Mesothelial cell of epicardium (in vitro differentiated cells): ENCODE results near the gene IL2RA. TPM values are rescaled to one million over a fixed set of nuclear protein-coding genes. Genes with fewer than 3 reads are reported as not detected.
"Not testable (repeated sequence)": the region's sequence is repeated elsewhere in the genome, so short reads cannot be mapped to it uniquely, and the experiment has no call there.

ENCODE experiments used
- DNase-seq, 2 experiments: peaks; one replicate each; pipeline ENCODE4 v3.0.0; 2021; ENCODE audit warnings: low spot score in 2 of 2; ENCODE audit not compliant: unreplicated experiment in 2 of 2
- H3K27ac Mint-ChIP-seq: 2 replicates; pipeline ENCODE4 v1.8.0; 2021; ENCODE audit warnings: mixed read lengths
- H3K27me3 Mint-ChIP-seq: 2 replicates; pipeline ENCODE4 v1.8.0; 2021; ENCODE audit warnings: low read depth, mixed read lengths
- H3K36me3 Mint-ChIP-seq: 2 replicates; pipeline ENCODE4 v1.8.0; 2021; ENCODE audit warnings: mixed read lengths
- H3K4me1 Mint-ChIP-seq: 2 replicates; pipeline ENCODE4 v1.8.0; 2021; ENCODE audit warnings: mixed read lengths
- H3K4me3 Mint-ChIP-seq: 2 replicates; pipeline ENCODE4 v1.8.0; 2021; ENCODE audit warnings: mild to moderate bottlenecking, moderate library complexity, mixed read lengths
- H3K9me3 Mint-ChIP-seq: 2 replicates; pipeline ENCODE4 v1.8.0; 2021; ENCODE audit warnings: mixed read lengths
- CTCF ChIP-seq: fragments of 200-600 bp; sonication (generic); IDR thresholded peaks from one replicate; pipeline ENCODE4 v1.5.0; 2021; ENCODE audit warnings: antibody characterized with exemption; ENCODE audit not compliant: unreplicated experiment
- total RNA-seq: library from RNA; stranded (reverse); gene quantifications from 3 replicates; pipeline ENCODE4 v1.2.1, GENCODE V29; 2021

Gene IL2RA
- total RNA-seq, 1 donor from 2014 or later, result not detected

- H3K9me3 Mint-ChIP-seq, result no peaks in the 10 kb centered on the region
- no peak for DNase-seq
- no peak overlapping the region for H3K4me3 Mint-ChIP-seq
- no peak for TF ChIP-seq CTCF
- H3K36me3 Mint-ChIP-seq, result no peaks in the 10 kb centered on the region
- H3K27ac Mint-ChIP-seq, result no peak overlapping the region
- H3K4me1 Mint-ChIP-seq, result peaks cover 7% of the 10 kb centered on the region
- H3K27me3 Mint-ChIP-seq, result peaks cover 4% of the 10 kb centered on the region
Observed at GRCh38 chr10:5963591-5963990, 98.6 kb downstream of the IL2RA start.

- Mint-ChIP-seq H3K27ac (no peak overlapping the region), H3K4me1 (peaks cover 9% of the 10 kb centered on the region), H3K4me3 (no peak overlapping the region), H3K36me3 (no peaks in the 10 kb centered on the region), H3K9me3 (no peaks in the 10 kb centered on the region), H3K27me3 (peaks cover 4% of the 10 kb centered on the region)
- no peak for DNase-seq
- TF ChIP-seq CTCF, result no peak
Observed at GRCh38 chr10:5963071-5963470, 99.1 kb downstream of the IL2RA start.

GRCh38 chr10:5962358-5962940 is 99.7 kb downstream of the IL2RA start:
- H3K4me1 Mint-ChIP-seq, H3K27ac Mint-ChIP-seq, H3K4me3 Mint-ChIP-seq, H3K9me3 Mint-ChIP-seq, DNase-seq, H3K36me3 Mint-ChIP-seq, H3K27me3 Mint-ChIP-seq: not testable (repeated sequence)

- H3K27ac Mint-ChIP-seq, result no peak overlapping the region
- no peaks in the 10 kb centered on the region for H3K36me3 Mint-ChIP-seq
- H3K4me1 Mint-ChIP-seq, result peaks cover 9% of the 10 kb centered on the region
- no peak overlapping the region for H3K4me3 Mint-ChIP-seq
- no peak for DNase-seq
- no peaks in the 10 kb centered on the region for H3K9me3 Mint-ChIP-seq
- peaks cover 3% of the 10 kb centered on the region for H3K27me3 Mint-ChIP-seq
- TF ChIP-seq CTCF, result no peak
Observed at GRCh38 chr10:5961405-5962100, 100.6 kb downstream of the IL2RA start.

- not testable (repeated sequence) for H3K27me3 Mint-ChIP-seq, H3K36me3 Mint-ChIP-seq, H3K4me3 Mint-ChIP-seq, H3K9me3 Mint-ChIP-seq, DNase-seq, H3K4me1 Mint-ChIP-seq, H3K27ac Mint-ChIP-seq
Observed at GRCh38 chr10:5960973-5961275, 101.2 kb downstream of the IL2RA start.

Other genes starting within 250 kb of the IL2RA start
- 216 to 221 TPM (median 221 TPM) in 3 replicates for gene GDI2, start 248.9 kb downstream of the IL2RA start, total RNA-seq
- 14.6 to 15.2 TPM (median 14.7 TPM) in 3 replicates for gene ANKRD16, start 172.5 kb downstream of the IL2RA start, total RNA-seq
- 68.0 to 76.6 TPM (median 72.6 TPM) in 3 replicates for gene FBH1, start 172.1 kb downstream of the IL2RA start, total RNA-seq
- not detected in 3 replicates for gene IL15RA, start 84.8 kb downstream of the IL2RA start, total RNA-seq
- gene RBM17, start 26.7 kb upstream of the IL2RA start, total RNA-seq, result 108 to 115 TPM (median 112 TPM) in 3 replicates
- 51.0 to 55.0 TPM (median 51.5 TPM) in 3 replicates for gene PFKFB3, start 140.6 kb upstream of the IL2RA start, total RNA-seq